ENCODE data around the gene PLEKHN1. TPM values are rescaled to one million over a fixed set of nuclear protein-coding genes. Genes with fewer than 3 reads are reported as not detected.

PLEKHN1 gene
- total RNA-seq, 1 donor from 2014 or later, result 1.9 TPM

GRCh38 chr1:930633-931138 lies 35.6 kb upstream of the PLEKHN1 start:
- DNase-seq, result no peak

GRCh38 chr1:931380-932172 lies 34.7 kb upstream of the PLEKHN1 start:
- DNase-seq, result no peak

GRCh38 chr1:932173-932510 lies 34.1 kb upstream of the PLEKHN1 start:
- DNase-seq, result no peak

DNA sequence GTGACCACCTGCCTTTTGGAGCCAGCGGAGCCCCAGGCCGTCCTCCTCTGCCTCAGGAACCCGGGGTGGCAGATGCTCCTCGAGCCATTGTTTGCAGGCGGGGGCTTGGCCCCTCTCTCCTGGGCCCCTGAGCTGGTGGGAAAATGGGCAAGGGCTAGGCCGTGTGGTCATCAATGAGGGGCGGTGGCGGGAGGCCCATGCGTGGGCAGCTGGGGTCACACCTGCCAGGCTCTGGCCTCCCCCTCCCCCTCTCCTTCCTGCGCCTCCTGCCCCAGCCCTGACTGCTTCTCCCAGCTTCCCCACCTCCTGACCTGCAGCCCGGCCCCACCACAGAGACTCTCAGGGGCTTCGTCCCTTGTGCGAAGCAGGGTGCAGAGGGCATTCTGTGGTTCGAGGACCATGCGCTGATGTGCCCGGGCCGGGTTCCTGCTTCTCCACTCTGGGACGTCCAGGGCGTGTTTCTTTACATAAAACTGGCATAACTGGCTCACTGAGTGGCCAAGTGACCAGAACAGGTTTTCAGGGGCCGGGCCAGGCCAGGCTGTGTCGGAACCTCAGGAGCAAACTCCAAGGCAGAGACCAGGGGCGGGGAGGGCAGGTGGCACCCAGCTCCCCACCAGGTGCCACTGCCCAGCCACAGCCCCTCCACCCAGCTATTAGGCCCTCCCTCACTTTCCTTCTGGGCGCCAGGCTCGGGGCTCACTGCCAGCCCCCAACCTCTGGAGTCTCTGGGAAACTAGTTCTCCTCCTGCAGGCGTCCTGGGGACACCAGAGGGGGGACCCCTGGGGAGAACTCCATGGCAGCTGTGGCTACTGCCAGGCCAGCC lies 33.3 kb upstream of the PLEKHN1 start:
- DNase-seq, result no peak

DNA sequence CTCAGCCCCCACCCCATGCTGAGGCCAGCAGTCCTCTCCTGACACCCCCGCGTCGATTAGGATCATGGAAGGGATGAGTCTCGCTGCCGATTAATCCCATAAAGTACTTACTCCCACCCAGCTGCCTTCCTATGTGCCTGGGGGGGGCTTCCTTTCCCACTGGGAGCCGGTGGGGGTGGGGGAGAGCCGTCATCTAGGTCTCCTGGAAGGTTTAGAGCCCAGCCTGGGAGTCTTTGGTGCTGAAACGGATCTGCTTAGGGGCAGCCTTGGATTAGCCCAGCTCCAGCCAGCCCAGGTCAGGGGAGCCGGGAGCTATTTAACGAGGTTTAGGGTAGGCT lies 32.7 kb upstream of the PLEKHN1 start:
- DNase-seq, result no peak

DNA sequence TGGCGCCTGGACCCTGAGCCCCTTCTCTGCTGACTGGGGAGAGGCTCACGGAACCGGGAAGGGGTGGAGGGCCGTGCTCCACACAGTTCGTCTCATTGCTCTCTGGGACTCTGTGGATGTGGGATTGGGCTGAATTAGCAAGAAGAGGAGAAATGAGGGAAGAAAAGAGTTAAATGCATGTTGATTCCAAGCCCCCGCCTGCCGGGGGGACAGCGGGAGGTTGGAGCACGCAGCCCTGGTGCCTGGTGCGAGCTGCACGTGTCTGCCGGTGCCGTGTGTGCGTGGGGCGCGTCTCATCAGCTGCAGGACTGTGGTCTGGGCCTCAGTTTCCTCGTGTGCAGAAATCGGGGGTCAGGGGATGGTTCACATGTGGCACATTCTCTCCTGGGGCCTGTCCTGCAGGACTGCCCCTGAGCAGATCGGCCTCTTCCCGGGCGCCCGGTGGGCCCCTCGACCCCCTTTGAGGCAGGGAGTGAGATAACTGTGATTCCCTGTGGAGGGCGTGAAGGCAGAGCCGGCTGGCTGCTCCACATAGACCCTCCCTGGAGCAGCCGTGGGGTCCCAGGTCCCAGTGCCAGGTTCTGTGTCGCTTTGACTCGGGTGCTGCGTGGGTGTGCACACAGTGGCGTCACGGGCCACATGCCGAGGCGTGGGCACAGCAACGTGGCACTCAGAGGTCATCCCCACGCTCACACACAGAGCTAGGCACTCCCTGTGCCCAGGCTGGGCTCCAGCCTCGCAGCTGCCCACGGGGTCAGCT lies 31.1 kb upstream of the PLEKHN1 start:
- DNase-seq, result no peak

GRCh38 chr1:935751-936231 lies 30.5 kb upstream of the PLEKHN1 start:
- no peak for DNase-seq

GRCh38 chr1:936348-937264 lies 29.7 kb upstream of the PLEKHN1 start:
- DNase-seq, result no peak

GRCh38 chr1:937521-937920 lies 28.8 kb upstream of the PLEKHN1 start:
- DNase-seq, result no peak

- no peak for DNase-seq
Observed at GRCh38 chr1:938088-938683, 28.1 kb upstream of the PLEKHN1 start.

- no peak for DNase-seq
Observed at GRCh38 chr1:938711-939489, 27.4 kb upstream of the PLEKHN1 start.

GRCh38 chr1:939511-940106 lies 26.7 kb upstream of the PLEKHN1 start:
- no peak for DNase-seq

DNA sequence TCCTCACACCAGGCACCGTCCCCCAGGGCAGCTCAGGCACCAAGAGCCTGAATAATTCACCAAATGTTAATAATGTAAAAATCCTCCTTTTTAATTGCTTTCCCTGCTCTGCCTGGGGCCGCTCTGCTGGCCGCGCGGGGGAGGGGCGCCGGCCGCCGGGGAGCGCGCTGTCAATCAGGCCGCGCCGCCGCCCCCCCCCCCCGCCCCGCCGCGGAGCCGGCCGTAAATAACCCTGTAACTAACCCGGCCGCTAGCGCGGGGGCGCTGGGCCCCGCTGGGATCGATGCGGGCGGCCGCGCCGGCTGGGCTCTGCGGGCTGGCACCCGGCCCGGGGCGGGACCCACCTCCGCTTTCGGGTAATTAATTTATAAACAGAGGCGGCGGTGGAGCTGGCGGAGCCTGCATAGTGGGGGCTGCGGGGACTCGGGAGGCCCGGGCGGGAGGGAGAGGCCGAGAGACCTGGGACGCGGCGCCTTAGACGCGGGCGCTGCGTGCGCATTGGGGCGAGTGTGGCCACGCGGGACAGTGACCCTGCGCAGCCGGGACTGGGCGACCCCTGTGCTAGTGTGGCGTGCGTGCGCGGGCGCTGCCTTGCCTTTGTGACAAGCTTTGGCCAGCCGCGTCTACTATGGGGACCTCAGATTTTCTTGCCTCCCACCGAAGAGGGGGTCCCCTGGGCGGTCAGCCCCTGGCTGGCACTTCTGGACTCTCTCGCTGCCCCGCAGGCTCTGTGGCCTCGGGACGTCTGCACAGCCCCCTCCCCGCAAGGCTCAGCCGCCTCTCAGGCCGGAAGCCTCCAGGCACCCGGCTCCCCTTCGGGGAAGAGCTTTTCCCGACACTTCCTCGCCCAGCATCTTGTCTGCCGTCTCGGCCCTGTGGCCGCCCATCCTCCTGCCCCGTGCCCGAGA lies 25.9 kb upstream of the PLEKHN1 start:
- peak; percentile 24 for DNase-seq

DNA sequence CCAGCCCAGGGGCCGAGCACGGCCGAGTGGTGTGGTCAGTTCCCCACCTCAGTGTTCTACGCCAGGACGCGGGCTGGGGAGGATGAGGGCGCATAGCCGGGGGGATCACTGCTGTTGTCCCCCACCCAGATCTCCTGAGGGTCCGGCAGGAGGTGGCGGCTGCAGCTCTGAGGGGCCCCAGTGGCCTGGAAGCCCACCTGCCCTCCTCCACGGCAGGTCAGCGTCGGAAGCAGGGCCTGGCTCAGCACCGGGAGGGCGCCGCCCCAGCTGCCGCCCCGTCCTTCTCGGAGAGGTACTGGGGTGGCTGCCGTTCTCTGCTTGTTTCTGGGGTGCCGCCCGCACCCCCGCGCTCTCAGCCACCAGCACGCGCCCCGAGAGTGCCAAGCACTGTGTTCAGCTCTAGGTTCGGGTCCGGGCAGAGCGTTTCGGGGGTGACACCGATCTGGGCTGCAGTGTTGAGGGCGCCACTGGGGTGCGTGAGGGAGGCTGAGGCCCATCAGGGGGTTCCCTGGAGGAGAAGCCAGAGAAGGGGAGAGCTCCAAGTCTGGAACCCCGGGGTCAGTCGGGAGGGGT lies 25.2 kb upstream of the PLEKHN1 start:
- DNase-seq, result no peak

DNA sequence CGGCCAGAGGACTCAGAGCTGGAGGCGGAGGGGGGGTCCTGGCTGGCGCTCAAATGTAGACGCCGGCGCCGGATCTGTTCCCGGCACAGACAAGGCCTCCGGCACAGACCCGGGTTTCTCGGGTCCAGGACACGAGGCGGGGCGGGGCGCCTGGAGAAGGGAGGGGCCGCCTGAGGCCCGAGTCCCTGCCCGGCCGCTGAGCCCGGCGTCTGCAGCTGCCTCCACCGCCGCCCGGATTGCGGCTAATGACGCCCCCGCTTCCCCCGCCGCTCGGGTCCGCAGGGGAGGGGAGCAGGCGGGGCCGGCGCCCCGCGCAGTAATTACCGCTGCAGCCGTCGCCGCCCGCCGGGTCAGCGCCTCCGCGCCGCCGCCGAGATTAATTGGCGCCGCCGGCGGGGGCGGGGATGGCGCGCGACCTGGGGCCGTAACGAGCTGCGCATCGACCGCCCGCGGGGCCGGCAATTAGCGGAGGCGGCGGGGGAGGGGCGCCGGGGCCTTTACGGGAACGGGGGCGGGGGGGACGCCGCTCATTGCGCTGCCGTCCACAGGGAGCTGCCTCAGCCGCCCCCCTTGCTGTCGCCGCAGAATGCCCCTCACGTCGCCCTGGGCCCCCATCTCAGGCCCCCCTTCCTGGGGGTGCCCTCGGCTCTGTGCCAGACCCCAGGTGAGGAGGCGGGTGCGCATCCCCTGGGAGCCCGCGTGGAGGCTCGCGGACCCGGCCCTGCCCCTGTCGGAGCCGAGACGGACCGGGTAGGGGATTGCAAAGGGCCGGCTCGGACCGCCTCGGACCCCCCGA lies 24.5 kb upstream of the PLEKHN1 start:
- peak; percentile 30 for DNase-seq

- no peak for DNase-seq
Observed at GRCh38 chr1:942411-942821, 23.9 kb upstream of the PLEKHN1 start.

DNA sequence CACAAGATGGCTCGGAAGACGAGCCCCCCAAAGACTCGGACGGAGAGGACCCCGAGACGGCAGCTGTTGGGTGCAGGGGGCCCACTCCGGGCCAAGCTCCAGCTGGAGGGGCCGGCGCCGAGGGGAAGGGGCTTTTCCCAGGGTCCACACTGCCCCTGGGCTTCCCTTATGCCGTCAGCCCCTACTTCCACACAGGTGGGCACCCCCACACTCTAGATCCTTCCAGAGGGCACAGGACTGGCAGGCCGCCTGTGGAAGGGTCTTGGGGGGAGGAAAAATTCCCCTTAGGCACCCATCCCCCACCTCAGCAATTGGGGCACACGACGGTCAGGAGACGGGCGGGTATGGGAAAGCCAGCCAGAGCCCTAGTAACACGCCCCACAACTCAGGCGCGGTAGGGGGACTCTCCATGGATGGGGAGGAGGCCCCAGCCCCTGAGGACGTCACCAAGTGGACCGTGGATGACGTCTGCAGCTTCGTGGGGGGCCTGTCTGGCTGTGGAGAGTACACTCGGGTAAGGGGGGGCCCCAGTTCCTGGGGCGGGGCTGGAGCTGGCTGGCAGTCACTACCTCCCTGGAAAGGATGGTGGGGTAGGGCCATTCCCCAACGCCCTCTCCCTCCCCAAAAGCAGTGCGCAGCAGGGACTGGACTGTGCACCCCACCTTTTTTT lies 23.3 kb upstream of the PLEKHN1 start:
- DNase-seq, result no peak

All from skin of body (tissue), 2 donors.